Fibroblast of villous mesenchyme (primary cell): ENCODE measurements around the gene GMDS. TPM values are rescaled to one million over a fixed set of nuclear protein-coding genes. Genes with fewer than 3 reads are reported as not detected.

Experiments used
- DNase-seq: peaks from one replicate; pipeline ENCODE4 v3.0.0-alpha.2; 2010; ENCODE audit warnings: low read depth
- H3K4me3 ChIP-seq: 2 replicates; pipeline ENCODE4 v1.5.1; 2011; ENCODE audit warnings: low read depth, mild to moderate bottlenecking, low read length
- CTCF ChIP-seq: IDR thresholded peaks from 2 replicates; pipeline ENCODE4 v1.5.1; 2012; ENCODE audit warnings: low read depth, mild to moderate bottlenecking, low read length; ENCODE audit not compliant: insufficient read depth
- total RNA-seq: library from RNA; depleted of rRNA; stranded (reverse); fragments of >200 nt; gene quantifications from 2 replicates; pipeline ENCODE4 v1.2.3, GENCODE V29; 2012

GMDS gene
- total RNA-seq, 1 donor, result 6.5 TPM

- peak; percentile 3 for DNase-seq
- H3K4me3 ChIP-seq, result no peak overlapping the region
- no peak for TF ChIP-seq CTCF
These were observed 47.4 kb downstream of the GMDS start for GRCh38 chr6:2197984-2198383.

- DNase-seq, result peak; percentile 46
- H3K4me3 ChIP-seq, result no peak overlapping the region
- no peak for TF ChIP-seq CTCF
These were observed 48.2 kb downstream of the GMDS start for GRCh38 chr6:2197177-2197671.

GRCh38 chr6:2196079-2196679, 49.2 kb downstream of the GMDS start:
- peak; percentile 54 for DNase-seq
- H3K4me3 ChIP-seq, result no peak overlapping the region
- peak; percentile 70 for TF ChIP-seq CTCF

- no peak for DNase-seq
- TF ChIP-seq CTCF, result no peak
These were observed 50.8 kb downstream of the GMDS start for GRCh38 chr6:2194643-2195042.

GRCh38 chr6:2193931-2194330, 51.5 kb downstream of the GMDS start:
- H3K4me3 ChIP-seq, result no peak overlapping the region
- no peak for TF ChIP-seq CTCF
- DNase-seq, result no peak

More at GRCh38 chr6:2194643-2195042, 50.8 kb downstream of the GMDS start:
- no peak overlapping the region for H3K4me3 ChIP-seq

- no peak for TF ChIP-seq CTCF
- DNase-seq, result no peak
- H3K4me3 ChIP-seq, result no peak overlapping the region
These were observed 52.4 kb downstream of the GMDS start for GRCh38 chr6:2192976-2193375.

GRCh38 chr6:2191390-2191740, 54.0 kb downstream of the GMDS start:
- no peak for DNase-seq
- no peak overlapping the region for H3K4me3 ChIP-seq
- no peak for TF ChIP-seq CTCF
